ENCODE results near the gene RHBDF1.

- TF ChIP-seq POLR2A (IDR thresholded peaks at IDR 0.05): no peak
- TF ChIP-seq CTCF (IDR thresholded peaks at IDR 0.05): peak; percentile 63 to 85 (median 80)
Measured at GRCh38 chr16:106623-107324, 34.3 kb upstream of the RHBDF1 start.

Measured in Peyer's patch (tissue), 4 donors.